Activated naive CD4-positive, alpha-beta T cell treated with anti-CD3 and anti-CD28 coated beads, Interleukin-2, amount 50 U/mL, for 24 hours (primary cell): ENCODE measurements around the gene POPDC2.

ENCODE experiments used
- H3K27ac Mint-ChIP-seq: one replicate; pipeline ENCODE4 v1.8.0; 2021; ENCODE audit warnings: mild to moderate bottlenecking, mixed read lengths
- H3K27me3 Mint-ChIP-seq: one replicate; pipeline ENCODE4 v1.8.0; 2021; ENCODE audit warnings: mixed read lengths
- H3K36me3 Mint-ChIP-seq: one replicate; pipeline ENCODE4 v1.8.0; 2021; ENCODE audit warnings: mixed read lengths
- H3K4me1 Mint-ChIP-seq: one replicate; pipeline ENCODE4 v1.8.0; 2021; ENCODE audit warnings: mixed read lengths
- H3K4me3 Mint-ChIP-seq: one replicate; pipeline ENCODE4 v1.8.0; 2021; ENCODE audit warnings: mild to moderate bottlenecking, mixed read lengths
- H3K9me3 Mint-ChIP-seq: one replicate; pipeline ENCODE4 v1.8.0; 2021; ENCODE audit warnings: mixed read lengths

POPDC2 gene

DNA sequence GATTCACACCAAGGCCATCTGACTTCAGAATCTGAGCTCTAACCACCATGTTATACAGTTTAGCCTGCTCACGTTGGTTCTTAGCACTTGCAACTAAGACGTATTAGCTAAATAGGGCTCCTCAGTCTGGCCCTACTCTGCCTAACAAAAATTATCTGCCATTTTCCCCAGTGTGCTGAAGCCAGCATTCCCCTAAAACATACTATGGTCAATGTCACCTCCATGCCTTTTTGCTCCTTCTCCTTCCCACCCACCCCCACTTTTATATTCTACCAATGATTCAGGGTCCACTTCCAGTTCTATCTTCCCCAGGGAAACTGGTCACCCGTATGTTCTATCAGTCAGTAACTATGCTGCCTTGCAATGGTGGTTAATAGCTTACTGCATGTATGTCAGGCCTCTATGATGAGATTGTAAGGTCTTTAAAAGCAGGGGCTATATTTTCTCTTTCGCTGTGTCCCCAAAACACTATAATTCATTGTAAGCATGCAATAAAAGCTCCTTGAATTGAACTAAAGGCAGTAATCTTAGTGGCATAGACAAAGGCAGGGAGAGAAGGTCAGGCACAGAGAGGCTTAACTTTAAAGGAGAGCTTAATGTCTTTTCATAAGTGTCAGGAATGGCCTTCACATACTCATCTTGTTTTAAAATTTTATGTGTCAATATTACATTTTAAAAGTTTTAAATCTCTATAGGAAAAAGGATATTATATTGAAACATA is 23.3 kb downstream of the POPDC2 start:
- Mint-ChIP-seq H3K27me3 (no peaks in the 10 kb centered on the region), H3K27ac (no peak overlapping the region), H3K36me3 (peaks cover 12% of the 10 kb centered on the region), H3K9me3 (no peaks in the 10 kb centered on the region), H3K4me1 (peaks cover 22% of the 10 kb centered on the region), H3K4me3 (no peak overlapping the region)

DNA sequence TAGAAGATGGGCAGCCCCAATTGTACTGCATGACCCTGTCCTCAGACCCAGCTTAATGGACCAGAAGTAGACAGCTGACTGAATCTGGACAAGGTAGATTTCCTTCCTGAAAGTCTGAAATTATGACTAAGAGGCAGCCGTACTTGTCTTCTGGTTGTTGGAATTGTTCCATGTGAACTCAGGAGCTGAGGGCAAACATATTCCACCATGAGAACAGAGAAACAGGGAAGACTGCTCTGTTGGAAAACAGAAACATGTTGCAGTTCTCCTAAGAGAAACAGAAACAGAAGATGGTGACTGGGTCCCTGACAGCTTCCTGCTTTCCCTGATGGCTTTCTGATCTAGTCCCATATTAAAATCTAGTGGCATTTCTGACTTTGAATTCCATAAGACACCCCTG is 24.1 kb downstream of the POPDC2 start:
- Mint-ChIP-seq H3K4me1 (peaks cover 22% of the 10 kb centered on the region), H3K27me3 (no peaks in the 10 kb centered on the region), H3K4me3 (no peak overlapping the region), H3K36me3 (peaks cover 11% of the 10 kb centered on the region), H3K27ac (no peak overlapping the region), H3K9me3 (no peaks in the 10 kb centered on the region)

DNA sequence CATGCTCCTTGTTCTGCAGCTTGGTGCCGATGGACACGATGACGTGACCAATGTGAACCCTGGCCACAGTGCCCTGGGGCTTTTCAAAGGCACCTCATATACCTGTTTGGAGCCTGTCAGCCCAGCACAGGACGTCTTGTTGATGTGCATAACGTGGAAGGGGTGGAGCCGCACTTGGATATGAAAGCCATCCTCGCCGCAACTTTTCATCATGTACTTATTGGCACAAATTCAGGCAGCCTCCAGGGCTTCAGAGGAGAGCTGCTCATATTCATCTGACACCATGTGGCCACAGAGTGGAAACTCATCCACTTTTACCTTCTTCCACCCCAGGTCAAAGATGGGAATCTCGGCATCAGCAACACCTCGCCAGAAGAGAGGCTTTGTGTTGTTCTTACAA is 24.7 kb downstream of the POPDC2 start:
- Mint-ChIP-seq H3K9me3 (no peaks in the 10 kb centered on the region), H3K4me1 (peaks cover 22% of the 10 kb centered on the region), H3K4me3 (no peak overlapping the region), H3K27ac (no peak overlapping the region), H3K36me3 (peaks cover 7% of the 10 kb centered on the region), H3K27me3 (no peaks in the 10 kb centered on the region)

DNA sequence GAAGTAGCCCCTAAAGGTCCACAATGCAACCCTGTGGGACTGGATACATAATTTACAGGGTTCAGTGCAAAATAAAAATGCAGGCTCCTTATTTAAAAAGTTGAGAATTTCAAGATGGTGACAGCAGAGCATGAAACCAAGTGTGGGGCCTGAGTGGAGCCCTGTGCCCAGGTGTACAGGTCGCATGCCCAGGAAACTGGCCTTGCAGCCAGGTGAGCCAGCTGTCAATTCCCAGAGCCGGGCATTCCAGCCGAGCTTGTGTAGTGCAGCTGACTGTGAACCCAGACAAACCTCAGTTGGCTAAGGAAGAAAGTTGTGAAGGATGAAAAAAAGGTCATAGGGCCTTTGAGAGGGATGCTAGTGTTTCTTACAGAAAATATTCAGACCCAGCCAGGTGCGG is 27.6 kb downstream of the POPDC2 start:
- Mint-ChIP-seq H3K27ac (no peak overlapping the region), H3K36me3 (peaks cover 2% of the 10 kb centered on the region), H3K4me3 (no peak overlapping the region), H3K4me1 (peaks cover 3% of the 10 kb centered on the region), H3K9me3 (no peaks in the 10 kb centered on the region), H3K27me3 (peaks cover 1% of the 10 kb centered on the region)

DNA sequence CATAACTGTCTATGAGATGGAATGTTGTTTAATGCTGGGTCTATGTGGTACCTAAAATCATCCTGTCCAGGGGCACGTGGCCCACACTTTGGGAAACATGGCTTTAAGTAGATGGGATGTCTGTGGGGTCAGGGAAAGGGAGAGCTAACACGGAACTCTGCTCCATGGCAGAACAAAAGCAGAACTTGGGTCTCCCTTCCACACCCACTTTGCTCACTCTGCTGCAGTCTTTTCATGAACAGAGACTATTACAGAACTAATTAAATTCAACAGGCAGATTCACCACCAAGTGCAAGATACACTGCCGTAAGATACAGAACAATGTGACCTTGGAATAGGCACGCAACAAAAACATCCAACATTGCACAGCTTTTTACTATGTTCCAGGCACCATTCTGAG is 28.2 kb downstream of the POPDC2 start:
- Mint-ChIP-seq H3K4me3 (no peak overlapping the region), H3K36me3 (peaks cover 2% of the 10 kb centered on the region), H3K4me1 (peaks cover 5% of the 10 kb centered on the region), H3K27me3 (peaks cover 1% of the 10 kb centered on the region), H3K9me3 (no peaks in the 10 kb centered on the region), H3K27ac (no peak overlapping the region)

DNA sequence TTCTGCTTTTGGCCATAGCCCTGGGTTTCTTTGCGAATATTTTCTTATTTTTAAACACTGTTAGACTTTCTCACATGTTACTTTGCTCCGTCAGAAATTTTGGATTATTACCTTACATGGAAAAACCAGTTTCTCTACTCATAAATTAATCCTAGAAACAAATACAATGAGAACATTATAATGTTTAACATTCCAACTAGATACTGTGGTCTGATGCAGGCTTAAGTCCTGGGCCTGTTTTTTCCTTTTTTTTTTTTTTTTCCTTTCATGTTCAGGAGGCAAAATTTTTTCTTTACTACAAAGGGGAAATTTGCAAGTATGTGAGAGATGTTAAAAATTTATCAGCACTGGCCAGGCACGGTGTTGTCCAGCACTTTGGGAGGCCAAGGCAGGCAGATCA is 28.9 kb downstream of the POPDC2 start:
- no peak overlapping the region for H3K4me3 Mint-ChIP-seq
- H3K27ac Mint-ChIP-seq: no peak overlapping the region

DNA sequence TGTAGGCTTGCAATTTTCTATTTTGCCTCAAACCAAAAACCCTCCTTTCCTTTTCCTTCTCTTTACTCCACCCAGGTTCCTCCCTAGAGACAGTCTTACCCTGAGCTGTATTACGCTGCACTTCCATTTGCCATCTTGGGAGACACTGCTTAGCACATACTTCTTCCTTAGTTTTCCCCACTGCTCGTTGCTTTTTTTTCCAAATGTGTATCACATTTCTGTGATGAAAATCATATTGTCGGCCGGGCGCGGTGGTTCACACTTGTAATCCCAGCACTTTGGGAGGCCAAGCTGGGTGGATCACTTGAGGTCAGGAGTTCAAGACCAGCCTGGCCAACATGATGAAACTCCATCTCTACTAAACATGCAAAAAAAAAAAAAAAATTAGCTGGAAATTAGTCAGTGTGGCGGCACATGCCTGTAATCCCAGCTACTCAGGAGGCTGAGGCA is 29.5 kb downstream of the POPDC2 start:
- H3K36me3 Mint-ChIP-seq: no peaks in the 10 kb centered on the region
- H3K27ac Mint-ChIP-seq: no peak overlapping the region
- peaks cover 3% of the 10 kb centered on the region for H3K27me3 Mint-ChIP-seq
- H3K9me3 Mint-ChIP-seq: no peaks in the 10 kb centered on the region
- peaks cover 6% of the 10 kb centered on the region for H3K4me1 Mint-ChIP-seq
- no peak overlapping the region for H3K4me3 Mint-ChIP-seq

More for the DNA sequence above, 28.9 kb downstream of the POPDC2 start:
- peaks cover 6% of the 10 kb centered on the region for H3K4me1 Mint-ChIP-seq
- H3K9me3 Mint-ChIP-seq: no peaks in the 10 kb centered on the region
- H3K36me3 Mint-ChIP-seq: peaks cover 1% of the 10 kb centered on the region
- peaks cover 1% of the 10 kb centered on the region for H3K27me3 Mint-ChIP-seq

DNA sequence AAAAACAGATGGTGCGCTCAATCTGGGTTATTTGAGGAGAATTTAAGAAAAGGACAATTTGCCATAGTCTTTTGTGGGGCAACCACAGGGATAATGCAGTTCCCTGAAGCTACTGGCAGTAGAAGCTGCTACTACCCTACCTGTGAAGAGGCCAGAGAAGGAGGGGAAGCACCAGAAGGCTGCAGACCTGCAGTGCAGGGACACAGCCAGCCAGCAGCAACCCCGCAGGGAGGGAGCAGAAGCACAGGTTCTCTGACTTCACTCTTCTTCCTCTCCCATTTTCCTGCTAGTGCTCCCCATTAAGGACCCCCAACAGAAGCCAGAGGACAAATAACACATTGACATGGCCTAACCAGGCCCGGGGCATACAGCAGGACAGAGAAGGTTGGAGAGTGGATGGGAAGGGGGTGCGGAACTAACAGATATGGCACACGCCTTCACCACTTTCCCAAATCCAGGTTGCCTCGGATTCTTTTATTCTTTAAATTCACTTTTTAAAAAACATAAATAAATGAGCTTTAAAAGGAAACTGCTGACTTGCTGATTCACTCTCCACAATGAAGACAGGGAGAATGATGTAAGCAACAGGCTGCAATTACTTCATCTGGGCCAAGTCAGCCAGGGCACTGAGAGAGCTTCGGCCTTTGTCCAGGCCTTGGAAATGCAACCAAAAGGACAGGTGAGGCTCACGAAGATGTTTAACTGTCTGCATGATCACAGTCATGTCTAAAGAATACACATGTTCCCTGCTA is 30.1 kb downstream of the POPDC2 start:
- Mint-ChIP-seq H3K27ac (no peak overlapping the region), H3K4me3 (no peak overlapping the region), H3K4me1 (peaks cover 6% of the 10 kb centered on the region), H3K36me3 (no peaks in the 10 kb centered on the region), H3K27me3 (peaks cover 4% of the 10 kb centered on the region), H3K9me3 (no peaks in the 10 kb centered on the region)

DNA sequence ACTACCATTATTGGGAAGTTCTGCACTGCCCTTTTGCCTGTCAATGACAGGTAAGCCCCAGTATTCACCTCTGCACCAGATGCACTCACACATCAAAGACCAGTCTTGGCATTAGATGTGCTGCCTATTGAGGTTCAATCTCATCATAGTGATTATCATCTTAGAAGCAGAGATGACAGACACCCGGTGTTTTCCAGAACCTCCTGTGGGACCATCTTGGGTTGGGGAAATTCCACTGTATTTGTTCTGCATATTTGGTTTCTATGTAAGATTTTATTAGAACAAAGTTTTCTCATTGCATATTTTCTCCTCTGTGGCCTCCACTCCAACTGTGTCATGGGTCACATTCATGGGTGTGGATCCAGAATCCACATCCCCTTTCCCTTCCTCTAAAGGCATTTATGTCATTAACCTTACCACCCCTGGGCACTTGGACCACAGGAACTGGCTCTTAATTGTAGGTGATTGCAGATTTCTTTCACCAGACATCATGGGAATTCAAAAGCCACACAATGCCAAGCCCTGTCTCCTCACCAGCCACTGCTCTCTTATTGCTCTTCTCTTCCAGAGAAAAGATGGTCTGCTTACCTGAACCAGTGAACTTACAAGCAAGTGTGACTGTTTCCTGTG is 31.5 kb downstream of the POPDC2 start:
- no peaks in the 10 kb centered on the region for H3K9me3 Mint-ChIP-seq
- peaks cover 6% of the 10 kb centered on the region for H3K4me1 Mint-ChIP-seq
- no peak overlapping the region for H3K27ac Mint-ChIP-seq
- H3K4me3 Mint-ChIP-seq: no peak overlapping the region
- peaks cover 6% of the 10 kb centered on the region for H3K27me3 Mint-ChIP-seq
- no peaks in the 10 kb centered on the region for H3K36me3 Mint-ChIP-seq

DNA sequence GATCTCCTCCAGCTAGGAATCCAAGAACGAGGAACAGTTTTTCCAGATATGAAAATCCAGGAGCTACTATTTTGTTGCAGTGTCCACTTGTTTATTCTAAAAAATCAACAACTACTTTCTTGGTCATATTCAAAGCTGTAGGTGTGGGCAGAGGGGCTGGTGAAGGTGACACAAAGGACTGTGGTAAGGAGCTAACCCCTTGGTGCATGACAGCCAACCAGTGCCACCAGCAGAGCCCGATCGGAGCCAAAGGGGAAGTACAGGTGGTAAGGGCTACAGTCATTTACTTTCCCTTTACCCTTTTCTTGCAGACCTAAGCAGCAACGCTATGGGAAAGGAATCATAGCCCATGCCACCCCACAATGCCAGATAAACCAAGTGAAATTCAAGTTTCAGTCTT is 32.0 kb downstream of the POPDC2 start:
- Mint-ChIP-seq H3K27me3 (peaks cover 6% of the 10 kb centered on the region), H3K9me3 (no peaks in the 10 kb centered on the region), H3K36me3 (no peaks in the 10 kb centered on the region), H3K4me1 (peaks cover 6% of the 10 kb centered on the region), H3K27ac (no peak overlapping the region), H3K4me3 (no peak overlapping the region)

DNA sequence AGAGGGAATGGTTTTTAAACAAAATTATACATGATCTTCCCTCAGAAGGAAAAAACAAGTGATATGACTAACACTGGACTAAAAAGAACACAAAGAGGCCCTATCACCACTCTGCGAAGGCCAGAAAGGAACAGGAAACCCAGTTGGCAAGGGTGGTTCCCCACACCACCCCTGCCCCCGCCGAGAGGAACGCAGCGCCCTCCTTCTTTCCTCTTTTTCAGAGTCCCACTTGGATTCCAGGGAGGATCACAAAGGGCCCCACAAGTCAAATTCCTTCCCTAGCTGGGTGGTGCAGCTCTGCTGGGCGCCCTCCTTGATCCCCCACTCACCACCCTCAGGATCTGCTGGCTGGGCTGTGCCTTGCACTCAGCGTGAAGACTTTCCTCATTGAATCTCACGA is 32.9 kb downstream of the POPDC2 start:
- H3K27me3 Mint-ChIP-seq: peaks cover 6% of the 10 kb centered on the region
- no peaks in the 10 kb centered on the region for H3K9me3 Mint-ChIP-seq

DNA sequence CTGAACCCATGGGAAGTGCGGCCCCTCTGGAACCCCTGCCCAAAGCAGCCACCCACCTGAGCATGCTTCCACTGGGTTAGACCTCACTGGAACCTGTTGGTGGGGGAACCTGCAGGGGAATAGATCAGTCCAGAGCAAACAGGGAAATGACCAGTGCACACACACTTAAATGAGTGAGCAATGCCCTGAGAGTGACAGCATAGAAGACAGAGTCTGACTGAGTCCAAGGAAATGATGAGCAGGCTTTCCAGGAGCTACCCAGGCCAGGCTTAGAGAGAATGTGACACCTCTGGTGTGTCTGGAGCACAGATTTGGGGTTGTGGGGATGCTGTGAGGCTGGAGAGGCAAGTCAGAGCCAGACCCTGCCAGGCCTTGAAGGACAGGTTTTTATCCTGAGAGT is 34.2 kb downstream of the POPDC2 start:
- Mint-ChIP-seq H3K27me3 (peaks cover 6% of the 10 kb centered on the region), H3K4me1 (peaks cover 6% of the 10 kb centered on the region), H3K36me3 (no peaks in the 10 kb centered on the region), H3K27ac (no peak overlapping the region), H3K4me3 (no peak overlapping the region), H3K9me3 (no peaks in the 10 kb centered on the region)

More for the DNA sequence above, 32.9 kb downstream of the POPDC2 start:
- Mint-ChIP-seq H3K36me3 (no peaks in the 10 kb centered on the region), H3K4me3 (no peak overlapping the region), H3K27ac (no peak overlapping the region), H3K4me1 (peaks cover 6% of the 10 kb centered on the region)

DNA sequence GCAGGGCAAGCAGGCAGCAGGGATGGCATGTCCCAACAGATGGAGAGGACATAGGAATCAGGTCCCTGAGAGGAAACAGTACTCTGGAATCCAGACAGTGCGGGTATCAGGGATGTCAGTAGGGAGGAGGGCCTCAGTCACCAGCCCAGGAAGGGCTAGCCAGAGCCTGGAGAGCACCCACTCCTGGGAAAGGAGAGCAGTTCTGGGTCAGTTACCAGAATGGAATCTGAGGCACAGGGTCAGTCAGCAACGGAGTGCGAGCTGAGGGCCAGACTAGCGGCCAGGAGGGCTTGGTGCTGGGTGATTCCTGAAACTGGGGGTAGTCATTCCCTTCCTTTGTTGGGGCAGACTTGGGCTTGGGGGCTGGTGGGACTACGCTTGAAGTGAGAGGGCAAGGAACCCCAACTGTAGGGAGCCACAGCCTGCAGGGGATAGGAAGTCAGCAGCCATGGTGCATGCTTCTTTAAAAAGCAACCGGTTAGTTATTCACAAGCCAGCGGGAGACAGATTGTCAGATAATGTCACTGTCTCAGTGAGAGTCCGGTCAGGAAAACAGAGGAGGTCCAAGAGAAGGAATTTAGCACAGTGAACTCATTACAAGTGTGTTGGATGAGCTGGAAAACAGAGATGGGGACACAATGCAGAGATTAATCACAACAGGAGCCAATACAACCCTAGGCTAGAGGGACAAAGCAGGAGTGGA is 34.8 kb downstream of the POPDC2 start:
- H3K9me3 Mint-ChIP-seq: no peaks in the 10 kb centered on the region
- H3K4me3 Mint-ChIP-seq: no peak overlapping the region
- no peak overlapping the region for H3K27ac Mint-ChIP-seq
- no peaks in the 10 kb centered on the region for H3K36me3 Mint-ChIP-seq
- H3K4me1 Mint-ChIP-seq: peaks cover 6% of the 10 kb centered on the region
- peaks cover 6% of the 10 kb centered on the region for H3K27me3 Mint-ChIP-seq

DNA sequence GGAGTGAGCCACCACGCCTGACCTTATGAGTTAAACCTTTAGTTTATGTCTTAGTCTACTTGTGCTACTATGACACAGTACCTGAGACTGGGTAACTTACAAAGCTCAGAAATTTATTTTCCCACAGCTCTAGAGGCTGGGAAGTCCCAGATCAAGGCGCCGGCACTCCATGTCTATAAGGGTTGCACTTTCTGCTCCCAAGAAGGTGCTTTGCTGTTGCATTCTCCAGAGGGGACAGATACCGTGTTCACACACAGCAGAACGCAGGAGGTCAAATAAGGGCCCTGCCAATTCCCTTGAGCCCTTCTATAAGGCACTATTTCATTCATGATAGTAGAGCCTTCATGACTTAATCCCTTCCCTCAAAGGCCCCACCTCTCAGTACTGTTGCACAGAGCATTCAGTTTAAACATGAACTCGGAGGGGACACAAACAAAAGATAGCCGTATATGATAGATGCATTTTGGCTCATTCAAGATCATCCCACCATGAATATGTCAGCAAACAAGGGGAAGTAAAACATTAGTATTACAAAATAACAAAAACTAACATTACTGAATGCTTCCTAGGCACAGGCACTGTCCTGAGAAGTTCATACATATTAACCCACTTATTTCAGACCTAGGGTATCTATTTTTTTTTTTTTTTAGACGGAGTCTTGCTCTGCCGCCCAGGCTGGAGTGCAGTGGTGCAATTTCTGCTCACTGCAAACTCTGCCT is 36.2 kb downstream of the POPDC2 start:
- Mint-ChIP-seq H3K27me3 (peaks cover 5% of the 10 kb centered on the region), H3K36me3 (no peaks in the 10 kb centered on the region), H3K4me3 (no peak overlapping the region), H3K27ac (no peak overlapping the region), H3K4me1 (peaks cover 6% of the 10 kb centered on the region), H3K9me3 (no peaks in the 10 kb centered on the region)

DNA sequence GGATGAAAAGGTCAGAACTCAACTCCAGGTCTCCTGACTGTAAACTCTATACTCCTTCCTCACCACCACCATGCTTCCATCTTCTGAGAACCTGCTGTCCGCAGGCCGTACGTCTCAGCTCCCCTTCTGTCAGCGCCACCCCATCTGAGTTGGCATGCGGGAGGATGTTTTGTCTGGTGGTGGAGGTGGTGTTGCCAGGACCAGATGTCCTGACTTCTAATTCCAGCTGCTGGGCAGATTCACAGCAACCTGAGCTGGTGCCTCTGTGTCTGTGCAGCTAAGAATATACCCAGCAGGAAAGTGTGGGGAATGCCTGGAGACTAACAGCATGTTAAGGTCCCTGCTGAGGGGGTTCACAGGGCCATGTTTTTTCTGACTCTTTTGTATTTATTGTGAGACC is 39.5 kb downstream of the POPDC2 start:
- no peaks in the 10 kb centered on the region for H3K4me1 Mint-ChIP-seq
- no peak overlapping the region for H3K27ac Mint-ChIP-seq
- H3K4me3 Mint-ChIP-seq: no peak overlapping the region
- H3K27me3 Mint-ChIP-seq: peaks cover 3% of the 10 kb centered on the region
- no peaks in the 10 kb centered on the region for H3K36me3 Mint-ChIP-seq
- no peaks in the 10 kb centered on the region for H3K9me3 Mint-ChIP-seq
